ENCODE measurements around the gene ACSM5.

Gene ACSM5

GRCh38 chr16:20409398-20410120 is at the start of gene ACSM5:
TSS of gene ACSM5 (plus strand) at chr16:20409534. CDS start at chr16:20411485, 1,951 bp downstream.
- DNase-seq: no peak

GRCh38 chr16:20359997-20360396 is 49.3 kb upstream of the ACSM5 start:
- no peak for DNase-seq

GRCh38 chr16:20363191-20363590 is 46.1 kb upstream of the ACSM5 start:
- DNase-seq: no peak

- DNase-seq: no peak
Observed at GRCh38 chr16:20364051-20364450, 45.3 kb upstream of the ACSM5 start.

GRCh38 chr16:20369452-20370054 is 39.8 kb upstream of the ACSM5 start:
- DNase-seq: no peak

GRCh38 chr16:20372701-20373100 is 36.6 kb upstream of the ACSM5 start:
- no peak for DNase-seq

GRCh38 chr16:20377181-20377580 is 32.2 kb upstream of the ACSM5 start:
- DNase-seq: no peak

- DNase-seq: no peak
Observed at GRCh38 chr16:20380782-20381181, 28.6 kb upstream of the ACSM5 start.

- DNase-seq: no peak
Observed at GRCh38 chr16:20382202-20382948, 27.0 kb upstream of the ACSM5 start.

GRCh38 chr16:20383106-20384029 is 26.0 kb upstream of the ACSM5 start:
- DNase-seq: peak; percentile 32

GRCh38 chr16:20385844-20386832 is 23.2 kb upstream of the ACSM5 start:
- DNase-seq: no peak

GRCh38 chr16:20387978-20388377 is 21.4 kb upstream of the ACSM5 start:
- DNase-seq: no peak

- no peak for DNase-seq
Observed at GRCh38 chr16:20388854-20389253, 20.5 kb upstream of the ACSM5 start.

GRCh38 chr16:20391045-20391444 is 18.3 kb upstream of the ACSM5 start:
- no peak for DNase-seq

GRCh38 chr16:20393801-20394577 is 15.3 kb upstream of the ACSM5 start:
- DNase-seq: no peak

GRCh38 chr16:20395946-20396345 is 13.4 kb upstream of the ACSM5 start:
- DNase-seq: no peak

GRCh38 chr16:20396846-20397467 is 12.4 kb upstream of the ACSM5 start:
- DNase-seq: no peak

- DNase-seq: no peak
Observed at GRCh38 chr16:20397468-20398074, 11.8 kb upstream of the ACSM5 start.

GRCh38 chr16:20398603-20399002 is 10.7 kb upstream of the ACSM5 start:
- DNase-seq: no peak

- no peak for DNase-seq
Observed at GRCh38 chr16:20399185-20399584, 10.1 kb upstream of the ACSM5 start.
